Measurements from ENCODE around the gene ACSL6.

DNA sequence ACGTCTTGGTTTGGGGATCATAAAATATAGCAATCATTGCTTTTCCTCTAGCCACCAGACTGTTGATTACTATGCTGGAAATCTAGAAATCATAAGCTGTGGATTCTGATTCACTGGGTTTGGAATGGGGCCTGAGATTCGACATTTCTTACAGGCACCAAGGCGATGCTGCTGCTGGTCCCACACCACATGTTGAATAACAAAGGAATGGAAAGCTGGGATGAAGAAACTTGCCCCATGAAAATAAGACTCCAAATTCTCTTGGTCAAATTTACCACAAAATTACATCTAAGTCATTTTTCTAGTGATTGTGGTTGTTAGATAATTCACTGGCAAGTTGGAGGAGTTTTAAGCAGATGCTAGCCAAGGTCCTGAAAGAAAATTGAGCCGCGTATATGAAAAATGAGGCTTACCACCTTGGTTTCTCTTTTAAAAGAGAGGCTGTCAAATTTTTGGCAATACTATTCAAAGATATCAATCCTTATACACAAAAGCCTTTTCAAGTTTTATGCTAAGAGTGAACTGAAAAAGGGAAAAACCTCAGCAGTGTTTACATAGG, 43.0 kb downstream of the ACSL6 start:
- TF ChIP-seq, protein P1, sequence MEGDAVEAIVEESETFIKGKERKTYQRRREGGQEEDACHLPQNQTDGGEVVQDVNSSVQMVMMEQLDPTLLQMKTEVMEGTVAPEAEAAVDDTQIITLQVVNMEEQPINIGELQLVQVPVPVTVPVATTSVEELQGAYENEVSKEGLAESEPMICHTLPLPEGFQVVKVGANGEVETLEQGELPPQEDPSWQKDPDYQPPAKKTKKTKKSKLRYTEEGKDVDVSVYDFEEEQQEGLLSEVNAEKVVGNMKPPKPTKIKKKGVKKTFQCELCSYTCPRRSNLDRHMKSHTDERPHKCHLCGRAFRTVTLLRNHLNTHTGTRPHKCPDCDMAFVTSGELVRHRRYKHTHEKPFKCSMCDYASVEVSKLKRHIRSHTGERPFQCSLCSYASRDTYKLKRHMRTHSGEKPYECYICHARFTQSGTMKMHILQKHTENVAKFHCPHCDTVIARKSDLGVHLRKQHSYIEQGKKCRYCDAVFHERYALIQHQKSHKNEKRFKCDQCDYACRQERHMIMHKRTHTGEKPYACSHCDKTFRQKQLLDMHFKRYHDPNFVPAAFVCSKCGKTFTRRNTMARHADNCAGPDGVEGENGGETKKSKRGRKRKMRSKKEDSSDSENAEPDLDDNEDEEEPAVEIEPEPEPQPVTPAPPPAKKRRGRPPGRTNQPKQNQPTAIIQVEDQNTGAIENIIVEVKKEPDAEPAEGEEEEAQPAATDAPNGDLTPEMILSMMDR (IDR thresholded peaks at IDR 0.05): no peak
- TF ChIP-seq ZFX (IDR thresholded peaks at IDR 0.05; ENCODE audit: borderline replicate concordance): no peak
